GM12873 (cell line): Measurements from ENCODE around the gene ME3.

Experiments
- CTCF ChIP-seq: IDR thresholded peaks from 2 replicates; pipeline ENCODE4 v1.5.1; 2012; ENCODE audit warnings: low read depth, mild to moderate bottlenecking, moderate library complexity, low read length, control low read depth; ENCODE audit not compliant: insufficient read depth; ENCODE audit errors: missing control alignments

Gene ME3

GRCh38 chr11:86702220-86702983 lies 30.0 kb upstream of the ME3 start:
- no peak for TF ChIP-seq CTCF

GRCh38 chr11:86699040-86699791 lies 26.8 kb upstream of the ME3 start:
- TF ChIP-seq CTCF = no peak

GRCh38 chr11:86698639-86699038 lies 26.2 kb upstream of the ME3 start:
- no peak for TF ChIP-seq CTCF

GRCh38 chr11:86696451-86696850 lies 24.0 kb upstream of the ME3 start:
- no peak for TF ChIP-seq CTCF

GRCh38 chr11:86696004-86696403 lies 23.6 kb upstream of the ME3 start:
- TF ChIP-seq CTCF = no peak

- TF ChIP-seq CTCF = no peak
Measured at GRCh38 chr11:86695373-86695772, 23.0 kb upstream of the ME3 start.

- no peak for TF ChIP-seq CTCF
Measured at GRCh38 chr11:86693518-86693917, 21.1 kb upstream of the ME3 start.
